Erythroblast (primary cell): ENCODE measurements around the gene CD244.
"Not testable (repeated sequence)": the region's sequence is repeated elsewhere in the genome, so short reads cannot be mapped to it uniquely, and the experiment has no call there.

Experiments used
- GATA1 ChIP-seq: IDR thresholded peaks from 2 replicates; pipeline ENCODE4 v1.6.1; 2011; ENCODE audit warnings: low read depth, mild to moderate bottlenecking, control low read depth, low read length, moderate library complexity
- POLR2A ChIP-seq: IDR thresholded peaks from 2 replicates; pipeline ENCODE4 v1.6.1; 2011; ENCODE audit warnings: mild to moderate bottlenecking, low read length

DNA sequence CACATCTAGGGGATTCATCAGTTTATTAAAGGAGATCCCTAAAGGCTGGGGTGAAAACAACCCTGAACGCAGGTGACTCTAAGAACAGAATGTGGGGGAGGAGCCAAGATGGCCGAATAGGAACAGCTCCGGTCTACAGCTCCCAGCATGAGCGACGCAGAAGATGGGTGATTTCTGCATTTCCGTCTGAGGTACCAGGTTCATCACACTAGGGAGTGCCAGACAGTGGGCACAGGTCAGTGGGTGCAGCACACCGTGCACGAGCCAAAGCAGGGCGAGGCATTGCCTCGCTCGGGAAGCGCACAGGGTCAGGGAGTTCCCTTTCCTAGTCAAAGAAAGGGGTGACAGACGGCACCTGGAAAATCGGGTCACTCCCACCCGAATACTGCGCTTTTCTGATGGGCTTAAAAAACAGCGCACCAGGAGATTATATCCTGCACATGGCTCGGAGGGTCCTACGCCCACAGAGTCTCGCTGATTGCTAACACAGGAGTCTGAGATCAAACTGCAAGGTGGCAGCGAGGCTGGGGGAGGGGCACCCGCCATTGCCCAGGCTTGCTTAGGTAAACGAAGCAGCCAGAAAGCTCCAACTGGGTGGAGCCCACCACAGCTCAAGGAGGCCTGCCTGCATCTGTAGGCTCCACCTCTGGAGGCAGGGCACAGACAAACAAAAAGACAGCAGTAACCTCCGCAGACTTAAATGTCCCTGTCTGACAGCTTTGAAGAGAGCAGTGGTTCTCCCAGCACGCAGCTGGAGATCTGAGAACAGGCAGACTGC, 79.5 kb downstream of the CD244 start:
- TF ChIP-seq POLR2A, GATA1: not testable (repeated sequence)
